Left forelimb (tissue), 1 donor: ENCODE results near the gene MAGEC3.
"Not testable (repeated sequence)": the region's sequence is repeated elsewhere in the genome, so short reads cannot be mapped to it uniquely, and the experiment has no call there.

Experiments used
- DNase-seq: peaks from one replicate; pipeline ENCODE4 v3.0.0-alpha.2; 2018; ENCODE audit warnings: low spot score

MAGEC3 gene, protein sequence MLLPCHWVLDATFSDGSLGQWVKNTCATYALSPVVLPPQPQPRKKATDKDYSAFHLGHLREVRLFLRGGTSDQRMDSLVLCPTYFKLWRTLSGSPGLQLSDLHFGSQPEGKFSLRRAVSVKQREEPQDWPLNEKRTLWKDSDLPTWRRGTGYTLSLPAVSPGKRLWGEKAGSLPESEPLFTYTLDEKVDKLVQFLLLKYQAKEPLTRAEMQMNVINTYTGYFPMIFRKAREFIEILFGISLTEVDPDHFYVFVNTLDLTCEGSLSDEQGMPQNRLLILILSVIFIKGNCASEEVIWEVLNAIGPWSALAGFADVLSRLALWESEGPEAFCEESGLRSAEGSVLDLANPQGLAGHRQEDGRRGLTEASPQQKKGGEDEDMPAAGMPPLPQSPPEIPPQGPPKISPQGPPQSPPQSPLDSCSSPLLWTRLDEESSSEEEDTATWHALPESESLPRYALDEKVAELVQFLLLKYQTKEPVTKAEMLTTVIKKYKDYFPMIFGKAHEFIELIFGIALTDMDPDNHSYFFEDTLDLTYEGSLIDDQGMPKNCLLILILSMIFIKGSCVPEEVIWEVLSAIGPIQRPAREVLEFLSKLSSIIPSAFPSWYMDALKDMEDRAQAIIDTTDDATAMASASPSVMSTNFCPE

DNA sequence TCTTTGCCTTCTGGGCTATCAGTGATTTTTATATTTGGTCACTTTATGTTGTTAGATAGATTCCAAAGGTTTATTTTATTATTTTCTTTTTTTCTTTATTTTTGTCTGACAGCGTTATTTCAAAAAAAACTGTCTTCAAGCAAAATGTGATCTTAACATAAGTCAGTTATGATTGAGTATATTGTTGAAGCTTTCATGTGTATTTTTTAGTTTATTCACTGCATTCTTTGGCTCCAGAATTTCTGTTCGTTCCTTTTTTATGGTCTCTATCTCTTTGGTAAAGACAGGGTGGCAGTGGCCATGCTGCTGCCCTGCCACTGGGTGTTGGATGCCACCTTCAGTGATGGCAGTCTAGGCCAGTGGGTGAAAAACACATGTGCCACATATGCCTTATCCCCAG, at the start of gene MAGEC3:
MAGEC3 (plus strand) TSS at position 301 of the 400 bp plus-strand sequence; CDS start at position 301, 0 bp downstream.
- no peak for DNase-seq

DNA sequence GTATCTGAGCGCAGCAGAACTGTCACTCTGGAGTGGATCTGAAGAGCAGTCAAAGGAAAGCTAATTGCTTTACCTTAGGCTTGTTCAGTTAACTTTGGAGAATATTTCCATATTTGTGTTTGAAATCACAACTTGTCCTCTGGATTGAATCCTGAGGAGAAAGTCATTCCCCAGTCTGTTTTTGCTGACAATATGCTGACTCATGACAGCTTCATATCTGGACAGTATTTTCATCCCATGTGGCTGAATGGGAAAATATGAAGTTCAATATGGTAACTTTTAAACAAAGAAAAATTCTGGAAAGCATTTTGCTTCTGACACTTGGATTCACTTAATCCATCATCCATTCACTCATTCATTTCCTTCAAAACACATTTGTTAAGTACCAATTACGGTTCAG, 46.3 kb upstream of the MAGEC3 start:
- DNase-seq: no peak

DNA sequence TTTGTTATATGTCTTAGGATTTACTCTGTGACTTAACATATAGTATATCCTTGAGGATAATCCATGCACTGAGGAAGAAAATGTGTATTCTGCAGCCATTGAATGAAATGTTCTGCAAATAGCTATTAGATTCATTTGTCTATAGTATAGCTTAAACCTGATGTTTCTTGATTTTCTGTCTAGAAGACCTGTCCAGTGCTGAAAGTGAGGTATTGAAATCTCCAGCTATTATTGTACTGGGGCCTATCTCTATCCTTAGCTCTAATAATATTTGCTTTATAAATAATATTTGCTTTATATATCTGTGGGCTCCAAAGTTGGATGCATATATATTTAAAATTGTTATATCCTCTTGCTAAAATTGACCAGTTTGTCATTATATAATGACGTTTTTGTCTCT, 26.7 kb upstream of the MAGEC3 start:
- DNase-seq: no peak

DNA sequence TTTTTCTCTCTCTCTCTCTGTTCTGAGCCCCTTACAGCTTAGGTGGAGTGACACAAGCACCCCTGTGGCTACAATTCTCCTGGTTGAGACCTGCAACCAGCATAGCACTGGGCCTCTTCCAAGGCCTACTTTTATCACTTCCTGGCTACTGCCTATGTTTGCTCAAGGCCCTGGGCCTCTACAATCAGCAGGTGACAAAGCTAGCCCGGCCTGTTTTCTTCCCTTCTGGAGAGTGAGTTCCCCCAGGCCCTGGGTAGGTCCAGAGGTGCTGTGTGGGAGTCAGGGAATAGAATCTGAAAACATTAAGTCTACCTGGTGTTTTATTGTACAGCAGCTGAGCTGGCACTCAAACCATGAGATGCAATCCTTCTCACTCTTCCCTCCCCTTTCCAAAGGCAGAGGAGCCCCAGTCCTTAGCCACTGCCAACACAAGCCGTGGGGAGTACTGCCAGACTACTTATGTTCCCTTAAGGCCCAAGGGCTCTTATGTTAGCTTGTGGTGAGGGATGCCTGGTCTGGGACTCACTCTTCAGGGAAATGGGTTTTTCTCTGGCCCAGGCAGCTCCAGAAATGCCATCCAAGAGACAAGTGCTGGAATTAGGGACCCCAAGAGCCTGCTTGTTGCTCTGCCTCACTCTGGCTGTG, 23.8 kb upstream of the MAGEC3 start:
- no peak for DNase-seq

DNA sequence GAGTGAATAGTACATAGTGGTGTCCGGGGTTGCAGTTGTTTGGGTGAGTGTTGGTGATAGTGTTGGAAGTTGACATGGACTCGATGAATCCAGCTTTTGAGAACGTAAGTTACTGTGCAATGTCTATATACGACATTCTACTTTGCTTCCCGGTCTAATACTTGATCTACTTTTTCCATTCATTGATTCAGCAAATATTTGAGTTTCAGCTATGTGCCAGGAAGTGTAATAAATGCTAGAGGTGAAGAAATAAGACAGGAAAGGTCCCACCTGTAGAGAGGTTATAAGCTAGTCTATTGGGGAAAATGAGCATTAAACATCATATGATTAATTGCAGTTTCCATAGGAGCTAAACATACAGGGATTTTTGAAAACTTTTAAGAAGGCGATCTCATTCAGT, 22.2 kb upstream of the MAGEC3 start:
- DNase-seq: no peak

DNA sequence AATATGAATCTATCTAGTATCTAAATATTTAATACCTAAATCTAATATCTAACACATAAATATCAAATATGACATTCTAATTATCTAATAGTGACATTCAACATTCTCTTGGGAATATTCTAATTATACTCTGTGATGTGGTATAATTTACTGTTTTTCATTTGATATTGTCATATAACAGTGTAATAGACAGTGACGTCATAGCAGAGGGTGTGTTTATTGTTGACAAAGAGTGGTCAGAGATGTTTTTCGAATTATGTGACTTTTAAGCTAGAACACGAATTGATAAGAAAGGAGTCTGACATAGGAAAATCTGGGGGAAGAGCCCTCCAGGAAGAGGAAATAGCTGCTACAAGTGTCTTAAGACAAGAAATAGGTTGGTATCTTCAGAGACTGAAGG, 5.9 kb upstream of the MAGEC3 start:
- no peak for DNase-seq

DNA sequence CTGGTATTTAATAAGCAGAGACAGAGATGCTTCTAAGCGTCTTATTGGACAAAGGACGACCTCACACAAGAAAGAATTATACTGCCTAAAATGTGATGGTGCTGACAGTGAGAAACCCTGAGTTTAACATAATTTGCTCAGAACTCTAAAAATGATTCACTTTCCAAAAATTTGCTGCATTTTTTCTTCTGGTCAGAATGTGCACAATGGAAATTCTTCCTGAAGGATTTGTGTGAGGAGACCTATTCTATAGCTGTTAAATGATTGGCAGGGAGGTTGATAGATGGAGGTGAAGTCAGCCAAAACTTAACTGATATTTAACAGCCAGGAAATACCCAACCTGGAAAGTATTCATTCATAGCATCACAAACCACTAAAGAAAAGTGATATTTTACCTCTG, 1.7 kb downstream of the MAGEC3 start:
- DNase-seq: no peak

DNA sequence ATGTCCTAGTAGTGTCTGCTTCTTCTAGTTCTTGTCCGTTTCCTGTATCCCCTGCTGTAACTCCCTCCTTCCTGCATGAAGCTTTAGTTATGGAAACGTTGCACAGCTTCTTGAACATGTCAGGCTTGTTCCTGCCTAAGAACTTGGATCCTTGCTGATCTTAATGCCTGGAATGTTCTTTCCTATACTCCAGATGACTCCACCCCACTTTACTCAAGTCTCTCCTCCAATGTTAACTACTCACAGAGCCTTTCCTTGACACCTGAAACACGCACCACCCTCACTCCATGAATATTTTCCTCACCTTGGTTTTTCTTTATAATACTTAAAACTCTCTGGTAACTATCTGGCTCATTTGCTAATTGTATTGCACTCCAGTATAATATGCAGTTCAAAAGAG, 19.4 kb downstream of the MAGEC3 start:
- no peak for DNase-seq

DNA sequence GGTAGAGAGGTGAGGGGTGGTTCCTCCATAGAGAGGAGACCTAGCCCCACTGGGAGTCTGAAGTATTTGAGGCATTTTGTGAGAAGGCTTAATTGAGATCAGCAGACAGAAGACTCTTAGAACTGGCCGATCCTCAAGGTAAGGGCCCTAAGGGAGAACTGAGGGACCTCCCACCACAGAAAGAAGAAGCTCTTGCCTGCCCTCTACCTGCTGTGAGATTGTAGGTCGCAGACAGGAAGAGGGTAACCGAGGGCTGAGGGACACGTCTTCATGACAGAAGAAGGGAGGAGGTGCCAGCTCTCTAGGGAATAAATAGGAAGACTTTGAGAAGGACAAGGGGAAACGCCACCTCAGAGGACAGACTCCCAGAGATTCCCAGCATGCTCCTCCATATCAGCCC, 41.5 kb downstream of the MAGEC3 start:
- no peak for DNase-seq

DNA sequence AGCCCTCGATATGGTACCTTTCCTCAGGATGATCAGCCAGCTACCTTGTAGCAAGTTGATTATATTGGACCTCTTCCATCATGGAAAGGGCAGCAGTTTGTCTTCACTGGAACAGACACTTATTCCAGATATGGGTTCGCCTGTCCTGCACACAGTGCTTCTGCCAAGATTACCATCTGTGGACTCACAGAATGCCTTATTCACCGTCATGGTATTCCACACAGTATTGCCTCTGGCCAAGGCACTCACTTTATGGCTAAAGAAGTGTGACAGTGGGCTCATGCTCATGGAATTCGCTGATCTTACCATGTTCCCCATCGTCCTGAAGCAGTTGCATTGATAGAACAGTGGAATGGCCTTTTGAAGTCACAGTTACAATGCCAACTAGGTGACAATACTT, 50.7 kb downstream of the MAGEC3 start:
- DNase-seq: not testable (repeated sequence)

DNA sequence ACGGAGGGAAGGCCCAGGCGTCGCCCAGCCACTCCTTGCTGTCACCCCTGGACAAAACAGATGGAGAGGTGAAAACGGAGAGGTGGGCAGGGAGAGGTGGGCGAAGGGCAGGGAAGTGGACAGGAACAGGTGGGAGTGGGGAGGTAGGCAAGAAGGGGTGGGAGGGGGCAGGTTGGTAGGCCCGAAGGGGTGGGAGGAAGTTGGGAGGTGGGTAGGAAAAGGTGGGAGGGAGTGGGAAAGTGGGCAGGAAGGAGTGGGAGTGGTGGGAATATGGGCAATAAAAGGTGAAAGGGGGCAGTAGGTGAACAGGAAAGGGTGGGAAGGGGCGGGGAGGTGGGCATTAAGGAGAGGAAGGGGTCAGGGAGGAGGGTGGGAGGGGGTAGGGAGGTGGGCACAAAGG, 56.6 kb downstream of the MAGEC3 start:
- DNase-seq: no peak

DNA sequence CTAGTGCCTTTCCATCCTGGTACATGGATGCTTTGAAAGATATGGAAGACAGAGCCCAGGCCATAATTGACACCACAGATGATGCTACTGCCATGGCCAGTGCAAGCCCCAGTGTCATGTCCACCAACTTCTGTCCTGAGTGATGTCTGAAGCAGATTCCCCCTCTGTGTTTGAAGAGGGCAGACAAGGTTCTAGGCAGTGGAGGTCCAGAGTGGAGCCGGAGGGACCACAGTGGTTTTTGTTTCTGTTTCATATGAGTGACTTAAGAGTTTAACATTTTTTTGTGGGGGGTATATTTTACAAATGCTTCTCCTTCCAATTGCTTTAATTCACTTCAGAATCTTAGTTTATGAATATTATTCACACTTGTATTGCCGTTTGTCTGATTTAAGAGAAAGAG, 59.6 kb downstream of the MAGEC3 start:
- DNase-seq: no peak

DNA sequence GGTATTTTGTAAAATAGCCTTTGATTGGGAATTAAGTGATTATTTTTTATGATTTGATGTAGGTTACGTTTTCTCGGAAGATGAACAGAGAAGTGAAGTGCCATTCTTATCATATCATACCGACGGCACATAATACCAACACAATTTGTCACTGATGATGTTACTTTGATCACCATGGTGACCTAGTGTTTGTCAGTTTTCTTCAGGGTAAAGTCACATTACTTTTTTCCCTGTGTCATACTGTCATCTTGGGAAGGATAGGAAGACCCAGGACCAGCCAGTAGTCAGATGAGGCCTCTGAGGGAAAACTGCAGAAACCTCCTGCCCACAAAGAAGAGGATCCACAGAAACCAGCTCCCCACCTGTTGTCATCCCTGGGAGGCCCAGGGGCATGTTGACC, 64.2 kb downstream of the MAGEC3 start:
- no peak for DNase-seq

DNA sequence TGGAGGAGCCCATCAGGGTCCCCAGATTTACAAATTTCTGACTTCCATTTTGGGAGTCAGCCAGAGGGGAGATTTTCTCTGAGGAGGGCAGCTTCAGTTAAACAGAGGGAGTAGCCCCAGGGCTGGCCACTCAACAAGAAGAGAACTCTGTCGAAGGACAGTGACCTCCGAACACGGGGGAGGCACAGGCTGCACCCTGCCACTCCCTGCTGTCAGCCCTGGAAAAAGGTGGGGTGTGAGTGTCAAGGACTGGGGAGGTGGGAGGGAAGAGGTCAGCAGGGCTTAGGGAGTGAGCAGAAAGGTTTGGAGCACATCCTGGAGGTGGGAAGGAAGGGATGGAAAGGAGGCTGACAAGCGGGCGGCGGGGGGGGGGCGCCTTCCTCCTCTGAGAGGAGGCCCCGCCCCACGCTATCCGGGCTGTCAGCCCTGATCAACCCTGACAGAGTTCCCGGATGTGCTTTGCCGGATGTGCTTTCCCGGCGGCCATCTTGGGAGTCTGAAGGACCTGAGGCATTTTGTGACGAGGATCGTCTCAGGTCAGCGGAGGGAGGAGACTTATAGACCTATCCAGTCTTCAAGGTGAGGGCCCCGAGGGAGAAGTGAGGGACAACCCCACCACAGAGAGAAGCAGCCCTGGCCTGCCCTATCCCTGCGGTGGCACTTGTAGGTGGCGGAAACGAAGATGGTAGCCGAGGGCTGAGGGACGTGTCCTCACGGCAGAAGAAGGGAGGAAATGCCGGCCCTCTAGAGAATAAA, 65.5 kb downstream of the MAGEC3 start, which contains the start of gene MAGEC1:
MAGEC1 (plus strand) TSS at position 495 of the 756 bp plus-strand sequence. CDS start 1,179 bp downstream, outside the sequence.
- DNase-seq: no peak

DNA sequence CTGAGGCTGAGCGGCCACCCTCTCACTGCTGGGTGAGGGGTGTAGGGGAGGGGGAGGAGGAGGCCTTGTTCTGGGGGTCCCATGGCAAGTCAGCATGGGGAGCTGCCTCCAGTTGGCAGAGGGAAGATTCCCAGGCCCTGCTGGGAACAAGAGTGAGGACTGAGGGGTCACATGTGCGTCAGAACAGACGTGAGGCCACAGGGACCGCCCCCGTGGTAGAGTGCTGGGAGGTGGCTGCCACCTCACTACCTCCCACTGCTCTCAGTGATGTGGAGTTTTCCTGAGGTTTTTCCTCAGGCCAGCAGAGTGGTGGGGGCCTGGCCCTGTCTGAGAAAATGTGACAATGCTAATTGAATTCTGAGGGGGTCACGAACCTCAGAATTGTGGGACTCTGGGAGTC, 66.1 kb downstream of the MAGEC3 start:
- no peak for DNase-seq

DNA sequence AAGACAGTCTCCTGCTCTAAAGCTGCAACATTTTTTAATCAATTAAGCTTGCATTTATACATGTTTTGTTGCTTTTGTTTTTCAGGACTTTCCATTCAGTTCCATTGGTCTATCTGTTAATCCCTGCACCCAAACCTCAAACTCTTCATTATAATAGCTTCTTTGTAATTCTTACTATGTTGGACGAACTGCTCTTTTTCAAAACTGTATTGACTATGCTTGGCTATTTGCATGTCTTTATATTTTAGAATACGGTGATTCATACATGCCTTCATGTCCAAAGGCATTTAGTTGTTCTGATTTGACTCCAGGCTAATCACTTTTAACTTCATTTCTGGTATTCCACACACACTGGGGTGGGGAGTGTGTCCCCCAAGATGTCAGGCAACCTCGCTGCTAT, 79.7 kb downstream of the MAGEC3 start:
- no peak for DNase-seq

DNA sequence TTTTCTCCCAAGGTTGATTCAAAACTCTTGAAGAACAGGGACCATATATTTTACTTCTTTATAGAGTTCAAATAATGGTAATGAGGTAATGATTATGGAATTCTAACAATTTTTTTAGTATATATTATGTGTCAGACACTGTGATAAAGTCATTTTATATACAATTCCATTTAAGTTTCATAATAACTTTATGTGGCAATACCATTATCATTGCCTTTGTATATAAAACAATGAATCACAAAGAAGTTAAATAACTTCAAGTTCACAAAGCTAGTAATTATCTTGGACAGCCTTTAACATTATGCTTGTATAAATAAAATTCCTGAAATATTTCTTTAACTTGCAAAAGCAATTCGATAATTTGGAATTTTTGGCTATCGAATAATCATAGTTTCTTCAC, 86.2 kb downstream of the MAGEC3 start:
- no peak for DNase-seq

DNA sequence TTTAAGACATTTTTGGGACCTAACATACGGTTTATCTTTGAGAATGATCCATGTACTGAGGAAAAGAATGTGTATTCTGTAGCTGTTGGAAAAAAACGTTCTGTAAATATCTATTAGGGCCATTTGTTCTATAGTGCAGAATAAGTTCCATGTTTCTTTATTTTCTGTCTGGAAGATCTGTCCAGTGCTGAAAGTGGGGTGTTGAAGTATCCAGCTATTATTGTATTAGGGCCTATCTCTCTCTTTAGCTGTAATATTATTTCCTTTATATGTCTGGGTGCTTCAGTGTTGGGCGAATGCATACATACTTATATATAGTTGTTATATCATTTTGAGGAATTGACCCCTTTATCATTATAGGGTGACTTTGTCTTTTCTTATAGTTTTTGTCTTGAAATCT, 90.3 kb downstream of the MAGEC3 start:
- DNase-seq: no peak

DNA sequence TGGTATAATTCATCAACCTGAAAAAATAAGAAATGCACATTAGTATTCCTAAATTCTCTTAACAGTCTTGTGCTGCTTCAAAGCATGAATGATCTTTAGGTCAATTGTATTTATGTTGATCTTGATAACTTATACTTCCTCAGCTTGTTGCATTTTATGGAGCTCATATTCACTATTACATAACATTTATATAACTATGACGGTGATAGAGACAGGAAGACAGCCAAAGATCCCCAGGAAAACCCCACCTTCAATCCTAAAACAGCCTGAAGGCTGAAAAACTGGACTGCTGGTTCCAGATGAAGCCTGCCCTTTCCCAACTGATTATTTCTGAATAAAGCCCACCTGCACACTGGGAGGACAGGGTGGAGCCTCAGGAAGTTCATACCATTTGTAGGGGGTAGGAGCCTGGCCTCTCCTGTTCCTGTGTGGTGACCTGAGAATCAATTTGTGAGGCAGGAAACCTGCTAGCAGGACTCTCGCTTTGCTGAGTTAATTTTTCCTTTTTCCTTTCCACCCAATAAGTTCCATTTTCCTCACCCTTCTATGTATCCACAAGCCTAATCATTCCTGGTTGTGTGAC, 96.0 kb downstream of the MAGEC3 start:
- DNase-seq: no peak

DNA sequence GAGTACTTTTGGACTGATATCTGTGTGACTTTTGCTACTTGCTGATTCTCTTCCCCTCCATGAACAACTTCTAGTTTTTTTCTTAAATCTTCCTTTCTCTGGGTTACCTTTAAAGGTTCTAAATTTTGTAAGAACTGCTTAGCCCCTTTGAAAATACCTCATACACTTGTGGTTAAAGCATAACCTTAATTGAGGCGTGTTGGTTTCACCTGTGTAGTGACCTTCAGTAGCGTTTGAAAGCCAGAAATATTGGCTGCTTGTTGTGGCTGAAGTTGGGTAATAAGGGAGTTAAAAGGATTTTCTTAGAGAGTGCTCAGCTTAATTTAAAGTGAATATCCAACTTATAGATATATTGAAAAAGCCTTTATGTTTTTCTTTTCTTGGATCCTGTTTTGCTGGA, 97.5 kb downstream of the MAGEC3 start:
- no peak for DNase-seq

DNA sequence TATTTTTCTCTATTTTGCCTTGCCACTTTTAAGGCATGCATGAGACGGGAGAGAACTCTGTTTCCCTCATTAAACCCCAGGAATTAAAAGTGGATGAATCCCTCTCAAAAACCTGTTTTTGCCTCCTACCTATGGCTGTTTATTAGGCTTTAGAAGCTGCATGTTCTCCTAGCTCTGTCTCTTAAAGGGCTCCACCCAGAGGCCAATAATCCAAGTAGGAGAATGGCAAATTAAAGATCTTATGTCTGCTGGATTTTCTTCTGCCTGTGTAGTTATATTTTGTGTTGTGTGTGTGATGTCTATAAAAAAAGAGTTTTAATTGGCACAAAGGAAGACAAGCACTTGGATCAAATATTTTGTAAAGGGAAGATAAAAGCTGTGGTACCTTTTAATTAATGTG, 98.0 kb downstream of the MAGEC3 start:
- DNase-seq: no peak

DNA sequence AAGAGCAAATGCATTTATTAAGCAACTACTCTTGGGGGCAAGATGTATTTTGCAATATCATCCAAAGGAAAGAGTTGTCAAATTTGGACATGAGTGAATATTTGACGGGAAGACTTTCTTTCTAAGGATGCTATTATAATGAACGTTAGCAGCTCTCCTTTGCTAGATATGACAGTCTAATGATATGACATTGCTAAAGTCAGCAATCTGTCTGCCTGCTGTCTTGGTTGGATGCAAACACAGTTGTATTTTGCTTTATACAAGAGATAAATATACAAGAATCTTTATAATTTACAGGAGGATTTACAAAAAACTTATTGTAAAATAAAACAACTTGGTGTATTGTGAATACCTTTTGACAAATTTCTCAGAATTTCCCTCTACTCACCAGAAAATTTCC, 103.1 kb downstream of the MAGEC3 start:
- DNase-seq: no peak
